Activated T-cell treated with anti-CD3 and anti-CD28 coated beads, Interleukin-2, amount 50 U/mL, for 4 hours (primary cell): Measurements from ENCODE around the gene GTPBP1. TPM values are rescaled to one million over a fixed set of nuclear protein-coding genes. Genes with fewer than 3 reads are reported as not detected.

ENCODE experiments used
- ATAC-seq, 2 donors: fragments of 200-7000 bp; cut with Tn5 transposase; one replicate each; pipeline ENCODE4 v1.10.0; 2021
- DNase-seq: peaks from one replicate; pipeline ENCODE4 v3.0.0-alpha.2; 2020
- H3K27me3 Mint-ChIP-seq: one replicate; pipeline ENCODE4 v1.8.0; 2021; ENCODE audit warnings: low read depth, mixed read lengths
- H3K36me3 Mint-ChIP-seq: one replicate; pipeline ENCODE4 v1.8.0; 2022; ENCODE audit warnings: mixed read lengths; ENCODE audit not compliant: insufficient read depth
- H3K4me1 Mint-ChIP-seq: one replicate; pipeline ENCODE4 v1.8.0; 2021; ENCODE audit warnings: low read depth, mixed read lengths
- H3K4me3 Mint-ChIP-seq: one replicate; pipeline ENCODE4 v1.8.0; 2021; ENCODE audit warnings: mild to moderate bottlenecking, moderate library complexity, mixed read lengths
- H3K9me3 Mint-ChIP-seq: one replicate; pipeline ENCODE4 v1.8.0; 2021; ENCODE audit warnings: mixed read lengths
- total RNA-seq, 3 donors: library from RNA; stranded (reverse); gene quantifications; one replicate each; pipeline ENCODE4 v1.2.1, GENCODE V29; 2021

GTPBP1 gene
- total RNA-seq = 10 to 100 TPM; 69.9 to 80.4 (median 76.5) TPM

GRCh38 chr22:38705235-38706100 is at the start of gene GTPBP1:
TSS of gene GTPBP1 (plus strand) at chr22:38705944. CDS start at chr22:38705956, 12 bp downstream.
- H3K36me3 Mint-ChIP-seq = peaks cover 15% of the 10 kb centered on the region
- no peaks in the 10 kb centered on the region for H3K27me3 Mint-ChIP-seq
- H3K4me1 Mint-ChIP-seq = peaks cover 57% of the 10 kb centered on the region
- DNase-seq (peak; percentile 94), ATAC-seq (peak; percentile 81 to 83)
- peak within 1 kb of the TSS; percentile 92 for H3K4me3 Mint-ChIP-seq
- H3K9me3 Mint-ChIP-seq = no peaks in the 10 kb centered on the region

- ATAC-seq (peak; percentile 92), DNase-seq (peak; percentile 76)
- H3K27me3 Mint-ChIP-seq = no peaks in the 10 kb centered on the region
- H3K4me3 Mint-ChIP-seq = peak within 1 kb of the TSS; percentile 92
- peaks cover 14% of the 10 kb centered on the region for H3K4me1 Mint-ChIP-seq
- no peaks in the 10 kb centered on the region for H3K36me3 Mint-ChIP-seq
- H3K9me3 Mint-ChIP-seq = no peaks in the 10 kb centered on the region
These were observed 49.3 kb upstream of the GTPBP1 start, which contains the start of the genes CBY1 and FAM227A for GRCh38 chr22:38656256-38657044. TSS of gene CBY1 (plus strand) at chr22:38656638. CDS start at chr22:38668055, 11,417 bp downstream. TSS of gene FAM227A (minus strand) at chr22:38656392. CDS start at chr22:38650168, 6,224 bp downstream.

GRCh38 chr22:38657045-38657909 is 48.5 kb upstream of the GTPBP1 start:
- no peaks in the 10 kb centered on the region for H3K27me3 Mint-ChIP-seq
- no peaks in the 10 kb centered on the region for H3K36me3 Mint-ChIP-seq
- no peaks in the 10 kb centered on the region for H3K9me3 Mint-ChIP-seq
- H3K4me1 Mint-ChIP-seq = peaks cover 14% of the 10 kb centered on the region
- DNase-seq = peak; percentile 6
- peak; percentile 26 to 38 for ATAC-seq
- peak overlapping the region; percentile 92 for H3K4me3 Mint-ChIP-seq

- H3K27me3 Mint-ChIP-seq = no peaks in the 10 kb centered on the region
- H3K9me3 Mint-ChIP-seq = no peaks in the 10 kb centered on the region
- no peaks in the 10 kb centered on the region for H3K4me1 Mint-ChIP-seq
- ATAC-seq (no peak), DNase-seq (no peak)
- H3K36me3 Mint-ChIP-seq = peaks cover 19% of the 10 kb centered on the region
- H3K4me3 Mint-ChIP-seq = no peak overlapping the region
These were observed 30.9 kb upstream of the GTPBP1 start for GRCh38 chr22:38674888-38675287.

GRCh38 chr22:38675833-38676232 is 29.9 kb upstream of the GTPBP1 start:
- Mint-ChIP-seq H3K36me3 (peaks cover 16% of the 10 kb centered on the region), H3K4me3 (no peak overlapping the region), H3K9me3 (no peaks in the 10 kb centered on the region), H3K27me3 (no peaks in the 10 kb centered on the region), H3K4me1 (no peaks in the 10 kb centered on the region)
- ATAC-seq = no peak
- no peak for DNase-seq

- ATAC-seq (peak; percentile 99), DNase-seq (peak; percentile 74)
- Mint-ChIP-seq H3K9me3 (no peaks in the 10 kb centered on the region), H3K4me3 (peak within 1 kb of the TSS; percentile 100), H3K4me1 (peaks cover 20% of the 10 kb centered on the region), H3K27me3 (no peaks in the 10 kb centered on the region), H3K36me3 (peaks cover 20% of the 10 kb centered on the region)
These were observed 24.0 kb upstream of the GTPBP1 start, which contains the start of gene TOMM22 for GRCh38 chr22:38681582-38682335. TSS of gene TOMM22 (plus strand) at chr22:38681957. CDS start at chr22:38681979, 22 bp downstream.

- Mint-ChIP-seq H3K27me3 (no peaks in the 10 kb centered on the region), H3K4me1 (peaks cover 20% of the 10 kb centered on the region), H3K36me3 (peaks cover 36% of the 10 kb centered on the region), H3K9me3 (no peaks in the 10 kb centered on the region), H3K4me3 (no peak overlapping the region)
- ATAC-seq (no peak), DNase-seq (no peak)
These were observed 20.8 kb upstream of the GTPBP1 start for GRCh38 chr22:38684895-38685294.

GRCh38 chr22:38685761-38686160 is 20.0 kb upstream of the GTPBP1 start:
- Mint-ChIP-seq H3K27me3 (no peaks in the 10 kb centered on the region), H3K4me1 (peaks cover 20% of the 10 kb centered on the region), H3K36me3 (peaks cover 38% of the 10 kb centered on the region), H3K4me3 (no peak overlapping the region), H3K9me3 (no peaks in the 10 kb centered on the region)
- no peak for ATAC-seq
- DNase-seq = no peak

GRCh38 chr22:38689651-38690050 is 16.1 kb upstream of the GTPBP1 start:
- Mint-ChIP-seq H3K27me3 (no peaks in the 10 kb centered on the region), H3K4me3 (no peak overlapping the region), H3K36me3 (peaks cover 45% of the 10 kb centered on the region), H3K4me1 (peaks cover 16% of the 10 kb centered on the region), H3K9me3 (no peaks in the 10 kb centered on the region)
- DNase-seq (no peak), ATAC-seq (no peak)

GRCh38 chr22:38694049-38694448 is 11.7 kb upstream of the GTPBP1 start:
- Mint-ChIP-seq H3K4me1 (peaks cover 56% of the 10 kb centered on the region), H3K9me3 (no peaks in the 10 kb centered on the region), H3K27me3 (no peaks in the 10 kb centered on the region), H3K36me3 (peaks cover 42% of the 10 kb centered on the region), H3K4me3 (no peak overlapping the region)
- ATAC-seq (no peak), DNase-seq (no peak)

GRCh38 chr22:38694940-38695339 is 10.8 kb upstream of the GTPBP1 start:
- Mint-ChIP-seq H3K4me1 (peaks cover 64% of the 10 kb centered on the region), H3K9me3 (no peaks in the 10 kb centered on the region), H3K27me3 (no peaks in the 10 kb centered on the region), H3K4me3 (peak overlapping the region; percentile 10), H3K36me3 (peaks cover 38% of the 10 kb centered on the region)
- no peak for DNase-seq
- no peak for ATAC-seq

GRCh38 chr22:38696606-38697424 is 8.9 kb upstream of the GTPBP1 start:
- peak; percentile 56 to 61 for ATAC-seq
- H3K36me3 Mint-ChIP-seq = peaks cover 31% of the 10 kb centered on the region

More at GRCh38 chr22:38696606-38697424, 8.9 kb upstream of the GTPBP1 start:
- H3K27me3 Mint-ChIP-seq = no peaks in the 10 kb centered on the region
- peak overlapping the region; percentile 89 for H3K4me3 Mint-ChIP-seq
- peak; percentile 32 for DNase-seq
- no peaks in the 10 kb centered on the region for H3K9me3 Mint-ChIP-seq
- H3K4me1 Mint-ChIP-seq = peaks cover 71% of the 10 kb centered on the region
